Keratinocyte (primary cell): ENCODE measurements around the gene RBFOX2. TPM values are rescaled to one million over a fixed set of nuclear protein-coding genes. Genes with fewer than 3 reads are reported as not detected.

Source experiments
- DNase-seq: peaks from one replicate; pipeline ENCODE4 v3.0.0-alpha.2; 2011; ENCODE audit warnings: low read depth, missing footprints, low spot score
- FAIRE-seq: peaks from 2 replicates; lab custom pipeline; 2011; peaks lifted over from hg19 to GRCh38; lab: Jason Lieb, UNC
- H2AFZ ChIP-seq: 2 replicates; pipeline ENCODE4 v1.6.0; 2012; ENCODE audit warnings: low read length, control low read depth, inconsistent platforms; ENCODE audit not compliant: control insufficient read depth
- H3K27ac ChIP-seq: 2 replicates; pipeline ENCODE4 v1.5.1; 2011; ENCODE audit warnings: low read length; ENCODE audit not compliant: control insufficient read depth, insufficient read depth
- H3K27me3 ChIP-seq: 3 replicates; pipeline ENCODE4 v1.6.0; 2011; ENCODE audit warnings: low read length; ENCODE audit not compliant: control insufficient read depth, insufficient read depth; ENCODE audit errors: extremely low read depth
- H3K36me3 ChIP-seq, 2 experiments: 2 replicates in 1 of 2; 3 replicates in 1 of 2; pipeline ENCODE4 v1.5.1; 2011; ENCODE audit warnings: low read length in 2 of 2, mild to moderate bottlenecking in 1 of 2; ENCODE audit not compliant: control insufficient read depth in 2 of 2, insufficient read depth in 2 of 2; ENCODE audit errors: extremely low read depth in 1 of 2
- H3K4me1 ChIP-seq: 3 replicates; pipeline ENCODE4 v1.5.1; 2011; ENCODE audit warnings: low read length; ENCODE audit not compliant: control insufficient read depth, insufficient read depth; ENCODE audit errors: extremely low read depth
- H3K4me2 ChIP-seq: 3 replicates; pipeline ENCODE4 v1.6.0; 2011; ENCODE audit warnings: low read depth, low read length; ENCODE audit not compliant: control insufficient read depth, insufficient read depth; ENCODE audit errors: extremely low read depth
- H3K4me3 ChIP-seq, 3 experiments: fragments of 200-600 bp in 1 of 3; sonication (generic) in 1 of 3; 2 replicates in 2 of 3; 3 replicates in 1 of 3; pipeline ENCODE4 v1.5.1; 2011 to 2016; ENCODE audit warnings: low read length in 3 of 3, mild to moderate bottlenecking in 3 of 3, control low read depth in 2 of 3, inconsistent platforms in 1 of 3, low read depth in 1 of 3, mixed read lengths in 1 of 3, mixed run types in 1 of 3, moderate library complexity in 1 of 3; ENCODE audit not compliant: control insufficient read depth in 2 of 3, insufficient read depth in 2 of 3; ENCODE audit errors: extremely low read depth in 1 of 3
- H3K79me2 ChIP-seq: 2 replicates; pipeline ENCODE4 v1.6.0; 2012; ENCODE audit warnings: low read length; ENCODE audit not compliant: control insufficient read depth, insufficient read depth
- H3K9ac ChIP-seq: 3 replicates; pipeline ENCODE4 v1.6.0; 2011; ENCODE audit warnings: low read length; ENCODE audit not compliant: control insufficient read depth, insufficient read depth; ENCODE audit errors: extremely low read depth
- H3K9me1 ChIP-seq: 3 replicates; pipeline ENCODE4 v1.6.0; 2011; ENCODE audit warnings: low read length; ENCODE audit not compliant: control insufficient read depth, insufficient read depth; ENCODE audit errors: extremely low read depth
- H3K9me3 ChIP-seq: 2 replicates; pipeline ENCODE4 v1.5.1; 2012; ENCODE audit warnings: low read depth, low read length; ENCODE audit not compliant: control insufficient read depth
- H4K20me1 ChIP-seq: 3 replicates; pipeline ENCODE4 v1.6.0; 2011; ENCODE audit warnings: low read length; ENCODE audit not compliant: control insufficient read depth, insufficient read depth; ENCODE audit errors: extremely low read depth
- EZH2 ChIP-seq: IDR thresholded peaks from one replicate; pipeline ENCODE4 v1.6.1; 2012; ENCODE audit warnings: inconsistent platforms, mild to moderate bottlenecking, low read length, moderate library complexity
- dilution Hi-C: fragments of 300-500 bp; cut with MboI; formaldehyde crosslinking; loops from one replicate; pipeline ENCODE4 v1.7.0; 2020; ENCODE audit warnings: low sequenced_read_pairs; ENCODE audit not compliant: extremely low pct_ligation_motif_present
- polyA plus RNA-seq, 5 experiments: library from polyadenylated mRNA; depleted of rRNA in 3 of 5; stranded (reverse) in 3 of 5; stranded (forward) in 1 of 5; unstranded in 1 of 5; fragments of >200 nt; gene quantifications; 1 replicate in 1 of 5; 2 replicates in 3 of 5; 3 replicates in 1 of 5; pipeline versions ENCODE4 v1.2.1 to v1.2.3, GENCODE V29; 2011 to 2012; ENCODE audit warnings: missing spikeins in 2 of 5, low read depth in 1 of 5, low replicate concordance in 1 of 5
- TF ChIP-seq, protein P1 (sequence below), 3 experiments: IDR thresholded peaks in 1 of 3; conservative IDR thresholded peaks in 1 of 3; optimal IDR thresholded peaks in 1 of 3; 2 replicates in 2 of 3; 3 replicates in 1 of 3; pipeline versions ENCODE3 to v1.5.1; 2011; ENCODE audit warnings: low read length in 3 of 3, mild to moderate bottlenecking in 3 of 3, moderate library complexity in 2 of 3, control low read depth in 1 of 3, inconsistent platforms in 1 of 3; ENCODE audit not compliant: insufficient read depth in 2 of 3; ENCODE audit errors: extremely low read depth in 1 of 3

Gene RBFOX2
- polyA plus RNA-seq, 1 donor (not counting 4 experiments of a cell fraction or from before 2014, with no cell fraction given): 118 TPM

DNA sequence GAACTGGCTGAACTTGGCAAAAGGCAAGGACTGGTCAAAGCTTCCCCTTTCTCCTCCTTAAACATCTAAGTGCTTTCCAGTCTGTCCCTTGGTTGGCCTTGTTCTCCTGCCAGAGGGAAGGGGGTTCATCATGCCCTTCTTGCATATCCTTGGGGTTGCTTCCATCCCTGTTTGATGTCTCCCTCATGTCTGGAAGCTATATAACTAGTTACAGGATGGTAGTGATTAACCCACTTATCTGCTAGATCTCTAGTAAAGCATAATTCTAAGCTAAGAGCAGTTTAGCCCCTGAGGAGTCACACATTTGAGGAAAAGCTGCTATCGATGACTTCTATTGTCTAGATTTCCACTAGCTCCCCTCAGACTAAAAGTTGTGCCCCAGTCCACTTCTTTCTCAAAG is 288.0 kb downstream of the RBFOX2 start:
- FAIRE-seq (no peak), DNase-seq (no peak)
- H3K9me1 ChIP-seq: no peaks in the 10 kb centered on the region
- H3K4me2 ChIP-seq: no peak overlapping the region
- dilution Hi-C loops: no loop called here
- H2AFZ ChIP-seq: no peak overlapping the region
- no peaks in the 10 kb centered on the region for H4K20me1 ChIP-seq
- no peaks in the 10 kb centered on the region for H3K9me3 ChIP-seq
- H3K27me3 ChIP-seq: no peaks in the 10 kb centered on the region
- H3K27ac ChIP-seq: no peak overlapping the region
- H3K79me2 ChIP-seq: no peaks in the 10 kb centered on the region
- TF ChIP-seq, protein P1, sequence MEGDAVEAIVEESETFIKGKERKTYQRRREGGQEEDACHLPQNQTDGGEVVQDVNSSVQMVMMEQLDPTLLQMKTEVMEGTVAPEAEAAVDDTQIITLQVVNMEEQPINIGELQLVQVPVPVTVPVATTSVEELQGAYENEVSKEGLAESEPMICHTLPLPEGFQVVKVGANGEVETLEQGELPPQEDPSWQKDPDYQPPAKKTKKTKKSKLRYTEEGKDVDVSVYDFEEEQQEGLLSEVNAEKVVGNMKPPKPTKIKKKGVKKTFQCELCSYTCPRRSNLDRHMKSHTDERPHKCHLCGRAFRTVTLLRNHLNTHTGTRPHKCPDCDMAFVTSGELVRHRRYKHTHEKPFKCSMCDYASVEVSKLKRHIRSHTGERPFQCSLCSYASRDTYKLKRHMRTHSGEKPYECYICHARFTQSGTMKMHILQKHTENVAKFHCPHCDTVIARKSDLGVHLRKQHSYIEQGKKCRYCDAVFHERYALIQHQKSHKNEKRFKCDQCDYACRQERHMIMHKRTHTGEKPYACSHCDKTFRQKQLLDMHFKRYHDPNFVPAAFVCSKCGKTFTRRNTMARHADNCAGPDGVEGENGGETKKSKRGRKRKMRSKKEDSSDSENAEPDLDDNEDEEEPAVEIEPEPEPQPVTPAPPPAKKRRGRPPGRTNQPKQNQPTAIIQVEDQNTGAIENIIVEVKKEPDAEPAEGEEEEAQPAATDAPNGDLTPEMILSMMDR (optimal IDR thresholded peaks at IDR 0.05 in 1 of 3, IDR thresholded peaks at IDR 0.05 in 1 of 3, conservative IDR thresholded peaks at IDR 0.05 in 1 of 3; ENCODE audit: extremely low read depth in 1 of 3, insufficient read depth in 2 of 3, low read length in 3 of 3): no peak
- no peak for TF ChIP-seq EZH2
- no peak overlapping the region for H3K9ac ChIP-seq
- H3K4me3 ChIP-seq: no peak overlapping the region
- peaks cover 18 to 28% of the 10 kb centered on the region in 2 experiments for H3K36me3 ChIP-seq
- H3K4me1 ChIP-seq: peaks cover 4% of the 10 kb centered on the region

DNA sequence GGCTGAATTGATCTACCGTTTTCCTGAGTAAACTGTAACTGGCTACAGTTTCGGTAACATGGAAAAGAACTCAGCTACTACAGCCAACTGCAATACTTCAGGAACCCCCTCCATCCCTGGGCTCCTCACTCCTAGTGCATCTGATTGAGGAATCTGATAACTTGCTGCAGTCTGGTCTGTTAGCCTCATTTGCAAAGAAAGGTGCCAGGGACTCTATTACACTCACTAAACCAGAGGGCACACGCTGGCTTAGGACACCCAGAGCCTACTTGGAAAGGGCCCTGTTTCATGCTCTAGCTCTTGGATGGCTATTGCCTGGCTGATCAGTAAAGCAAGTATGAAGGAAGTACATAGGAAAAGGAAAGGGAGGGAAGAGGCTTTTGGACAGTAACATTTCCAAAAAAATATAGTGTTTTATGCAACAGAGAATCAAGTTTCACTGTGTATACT is 288.7 kb downstream of the RBFOX2 start:
- H3K27me3 ChIP-seq: no peaks in the 10 kb centered on the region
- H2AFZ ChIP-seq: no peak overlapping the region
- H3K9me1 ChIP-seq: no peaks in the 10 kb centered on the region
- dilution Hi-C loops: no loop called here
- FAIRE-seq: no peak
- no peak overlapping the region for H3K9ac ChIP-seq
- H3K27ac ChIP-seq: no peak overlapping the region
- H3K4me3 ChIP-seq: no peak overlapping the region
- H3K36me3 ChIP-seq: peaks cover 14 to 23% of the 10 kb centered on the region in 2 experiments
- no peaks in the 10 kb centered on the region for H3K79me2 ChIP-seq
- no peak overlapping the region for H3K4me2 ChIP-seq
- TF ChIP-seq, protein P1 (optimal IDR thresholded peaks at IDR 0.05 in 1 of 3, IDR thresholded peaks at IDR 0.05 in 1 of 3, conservative IDR thresholded peaks at IDR 0.05 in 1 of 3; ENCODE audit: extremely low read depth in 1 of 3, insufficient read depth in 2 of 3, low read length in 3 of 3): no peak
- no peak for TF ChIP-seq EZH2
- DNase-seq: no peak
- no peaks in the 10 kb centered on the region for H3K9me3 ChIP-seq
- H3K4me1 ChIP-seq: peaks cover 4% of the 10 kb centered on the region
- no peaks in the 10 kb centered on the region for H4K20me1 ChIP-seq
